ENCODE data around the gene RNF130.

DNA sequence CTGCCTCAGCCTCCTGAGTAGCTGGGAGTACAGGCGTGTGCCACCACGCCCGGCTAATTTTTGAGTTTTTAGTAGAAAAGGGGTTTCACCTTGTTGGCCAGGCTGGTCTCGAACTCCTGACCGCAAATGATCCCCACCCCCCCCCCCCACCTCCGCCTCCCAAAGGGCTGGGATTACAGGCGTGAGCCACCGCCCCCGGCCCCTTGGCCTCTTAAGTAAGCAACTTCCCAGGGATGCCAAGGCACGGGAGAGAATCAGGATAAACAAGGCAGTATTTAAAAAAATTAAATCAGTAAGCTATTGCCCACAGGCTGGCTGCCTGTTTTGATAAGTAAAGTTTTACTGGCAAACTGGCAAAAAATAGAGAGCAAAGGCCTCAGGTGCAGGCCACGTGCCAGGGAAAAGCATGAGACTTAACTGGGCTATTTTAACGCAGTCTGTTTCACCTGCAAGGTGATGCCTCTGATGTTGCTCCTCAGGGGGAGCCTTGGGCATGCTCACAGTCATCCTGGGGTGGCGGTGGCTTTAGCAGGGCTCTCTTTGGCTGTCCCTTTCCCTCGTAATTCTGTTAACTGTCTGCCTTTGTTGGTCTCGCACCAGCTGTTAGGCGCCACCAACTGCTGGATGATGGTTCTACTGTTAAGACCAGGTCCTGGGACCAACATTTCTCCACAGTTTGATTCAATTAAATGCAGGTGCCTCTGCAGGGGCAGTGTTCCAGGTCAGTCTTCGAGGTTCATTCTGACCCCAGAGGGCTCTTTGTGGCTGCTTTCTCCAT lies 19.4 kb upstream of the RNF130 start:
- TF ChIP-seq POLR2AphosphoS5 (IDR thresholded peaks at IDR 0.05): no peak
- TF ChIP-seq POLR2A (IDR thresholded peaks at IDR 0.05): no peak
- TF ChIP-seq, protein P1, sequence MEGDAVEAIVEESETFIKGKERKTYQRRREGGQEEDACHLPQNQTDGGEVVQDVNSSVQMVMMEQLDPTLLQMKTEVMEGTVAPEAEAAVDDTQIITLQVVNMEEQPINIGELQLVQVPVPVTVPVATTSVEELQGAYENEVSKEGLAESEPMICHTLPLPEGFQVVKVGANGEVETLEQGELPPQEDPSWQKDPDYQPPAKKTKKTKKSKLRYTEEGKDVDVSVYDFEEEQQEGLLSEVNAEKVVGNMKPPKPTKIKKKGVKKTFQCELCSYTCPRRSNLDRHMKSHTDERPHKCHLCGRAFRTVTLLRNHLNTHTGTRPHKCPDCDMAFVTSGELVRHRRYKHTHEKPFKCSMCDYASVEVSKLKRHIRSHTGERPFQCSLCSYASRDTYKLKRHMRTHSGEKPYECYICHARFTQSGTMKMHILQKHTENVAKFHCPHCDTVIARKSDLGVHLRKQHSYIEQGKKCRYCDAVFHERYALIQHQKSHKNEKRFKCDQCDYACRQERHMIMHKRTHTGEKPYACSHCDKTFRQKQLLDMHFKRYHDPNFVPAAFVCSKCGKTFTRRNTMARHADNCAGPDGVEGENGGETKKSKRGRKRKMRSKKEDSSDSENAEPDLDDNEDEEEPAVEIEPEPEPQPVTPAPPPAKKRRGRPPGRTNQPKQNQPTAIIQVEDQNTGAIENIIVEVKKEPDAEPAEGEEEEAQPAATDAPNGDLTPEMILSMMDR (IDR thresholded peaks at IDR 0.05): peak in 1 of 4 experiments; percentile 20
